Left forelimb (tissue), 1 donor: ENCODE results near the gene NR1H4.
"Not testable (repeated sequence)": the region's sequence is repeated elsewhere in the genome, so short reads cannot be mapped to it uniquely, and the experiment has no call there.

Experiments
- DNase-seq: peaks from one replicate; pipeline ENCODE4 v3.0.0-alpha.2; 2018; ENCODE audit warnings: low spot score

NR1H4 gene

DNA sequence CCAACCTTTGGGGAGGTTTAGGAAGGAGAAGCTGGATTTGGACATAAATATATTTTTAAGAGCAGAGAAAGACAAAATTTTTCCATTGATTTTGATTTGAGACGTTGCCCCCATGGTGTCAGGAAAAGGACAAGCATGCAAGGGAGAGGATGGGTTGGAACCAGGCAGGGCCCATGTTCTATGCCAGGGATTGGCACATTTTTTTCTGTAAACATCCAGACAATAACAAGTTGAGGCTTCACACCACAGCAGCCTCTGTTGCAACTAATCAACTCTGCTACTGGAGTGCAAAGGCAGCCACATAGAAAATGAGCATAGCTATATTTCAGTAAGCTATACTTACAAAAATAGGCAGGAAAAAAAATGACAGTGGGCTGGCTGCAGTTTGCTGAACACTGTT, 44.7 kb downstream of the NR1H4 start:
- no peak for DNase-seq

GRCh38 chr12:100520048-100520769, 46.5 kb downstream of the NR1H4 start:
- no peak for DNase-seq

GRCh38 chr12:100521958-100522357, 48.3 kb downstream of the NR1H4 start:
- no peak for DNase-seq

DNA sequence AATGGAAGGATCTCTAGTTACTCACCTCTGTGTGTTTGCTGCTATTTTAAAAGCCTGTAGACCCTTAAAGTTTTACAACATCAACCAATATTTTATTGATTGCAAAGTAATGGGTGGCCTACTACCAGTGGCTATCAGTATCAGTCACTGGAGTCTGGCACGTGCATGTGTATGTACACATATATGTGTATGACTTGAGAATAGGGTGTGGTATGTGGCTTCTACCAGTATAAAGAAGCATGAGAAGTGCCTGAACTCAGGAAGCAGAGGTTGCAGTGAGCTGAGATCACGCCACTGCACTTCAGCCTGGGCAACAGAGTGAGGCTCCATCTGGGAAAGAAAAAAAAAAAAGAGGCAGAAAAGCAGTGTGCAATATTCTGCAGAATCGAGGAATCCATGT, 54.4 kb downstream of the NR1H4 start:
- no peak for DNase-seq

GRCh38 chr12:100528471-100529127, 54.9 kb downstream of the NR1H4 start:
- no peak for DNase-seq

- no peak for DNase-seq
These were observed 56.2 kb downstream of the NR1H4 start for GRCh38 chr12:100529756-100530350.

- DNase-seq = no peak
These were observed 59.7 kb downstream of the NR1H4 start for GRCh38 chr12:100533376-100533775.

DNA sequence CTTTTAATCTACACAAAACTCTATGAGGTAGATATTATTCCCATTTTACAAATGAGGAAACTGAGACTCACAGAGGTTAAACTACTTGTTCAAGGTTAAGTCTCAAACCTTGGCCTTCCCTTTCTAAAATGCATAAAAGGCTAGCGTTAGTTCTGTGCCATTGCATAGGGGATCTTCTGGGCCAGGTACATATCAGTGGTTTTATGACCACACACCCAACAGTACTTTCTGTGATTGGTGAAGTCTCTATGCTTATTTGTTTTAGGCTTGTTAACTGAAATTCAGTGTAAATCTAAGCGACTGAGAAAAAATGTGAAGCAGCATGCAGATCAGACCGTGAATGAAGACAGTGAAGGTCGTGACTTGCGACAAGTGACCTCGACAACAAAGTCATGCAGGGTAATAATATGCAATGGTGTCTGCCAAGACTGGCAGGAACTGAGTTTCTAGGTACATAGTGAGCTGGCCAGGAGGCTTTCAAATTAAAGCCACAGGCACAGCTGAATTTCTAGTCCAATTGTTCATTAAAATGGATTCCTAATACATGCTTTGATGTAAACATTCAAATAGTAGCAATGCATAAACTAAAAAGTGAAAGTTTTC, 61.1 kb downstream of the NR1H4 start:
- no peak for DNase-seq

DNA sequence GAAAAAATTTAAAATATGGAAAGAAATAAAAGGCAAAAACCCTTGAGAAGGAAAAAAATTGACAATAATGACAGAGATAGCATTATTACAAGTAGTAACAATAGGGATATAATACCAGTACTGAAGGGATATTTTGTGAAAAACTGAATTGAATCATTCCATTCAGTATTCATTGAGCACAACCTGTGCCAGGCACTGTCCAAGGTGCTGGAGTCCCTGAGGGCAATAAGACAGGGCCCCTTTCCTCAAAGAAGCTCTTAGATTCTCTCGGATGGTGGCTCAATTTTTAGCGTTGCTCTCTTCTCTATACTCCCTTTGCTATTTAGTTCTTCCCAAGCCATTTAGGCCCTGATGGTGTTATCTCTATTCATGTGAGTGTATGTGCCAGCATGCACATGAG, 65.5 kb downstream of the NR1H4 start:
- no peak for DNase-seq

GRCh38 chr12:100544165-100544564, 70.5 kb downstream of the NR1H4 start:
- no peak for DNase-seq

DNA sequence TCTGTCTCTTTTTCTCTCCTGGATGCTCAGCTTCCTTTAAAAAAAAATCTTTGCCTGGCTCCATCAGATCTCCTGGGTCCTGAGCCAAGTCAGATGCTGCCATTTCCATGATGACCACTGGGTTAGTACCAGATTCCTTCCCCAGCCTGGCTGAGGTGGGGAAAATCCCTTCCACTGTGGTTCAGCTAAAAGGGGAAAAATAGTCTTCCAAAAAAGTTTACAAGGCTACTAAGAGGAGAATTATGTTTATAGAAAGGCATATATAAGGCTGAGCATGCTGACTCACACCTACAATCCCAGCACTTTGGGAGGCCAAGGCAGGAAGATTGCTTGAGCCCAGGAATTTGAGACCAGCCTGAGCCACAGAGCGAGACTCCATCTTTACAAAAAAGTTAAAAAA, 71.4 kb downstream of the NR1H4 start:
- DNase-seq = no peak

DNA sequence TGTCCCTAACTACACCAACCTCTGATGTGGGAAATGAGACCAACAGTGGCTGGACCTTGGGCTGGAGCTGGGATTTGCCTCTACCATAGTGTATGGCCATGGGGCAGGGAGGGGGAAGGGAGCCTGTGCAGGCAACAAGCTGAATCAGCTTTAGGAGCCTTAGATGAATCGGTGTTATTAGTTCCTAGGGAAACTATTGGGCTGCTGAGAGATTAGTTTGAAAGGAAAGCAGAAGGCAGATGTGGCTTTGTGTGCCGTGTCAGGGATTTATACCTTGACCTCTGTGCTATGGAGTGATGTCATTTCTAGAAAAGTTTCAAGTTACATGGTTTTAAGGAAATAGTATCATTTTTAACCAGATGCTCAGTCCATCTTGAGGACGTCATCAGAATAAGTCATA, 80.3 kb downstream of the NR1H4 start:
- DNase-seq = no peak

DNA sequence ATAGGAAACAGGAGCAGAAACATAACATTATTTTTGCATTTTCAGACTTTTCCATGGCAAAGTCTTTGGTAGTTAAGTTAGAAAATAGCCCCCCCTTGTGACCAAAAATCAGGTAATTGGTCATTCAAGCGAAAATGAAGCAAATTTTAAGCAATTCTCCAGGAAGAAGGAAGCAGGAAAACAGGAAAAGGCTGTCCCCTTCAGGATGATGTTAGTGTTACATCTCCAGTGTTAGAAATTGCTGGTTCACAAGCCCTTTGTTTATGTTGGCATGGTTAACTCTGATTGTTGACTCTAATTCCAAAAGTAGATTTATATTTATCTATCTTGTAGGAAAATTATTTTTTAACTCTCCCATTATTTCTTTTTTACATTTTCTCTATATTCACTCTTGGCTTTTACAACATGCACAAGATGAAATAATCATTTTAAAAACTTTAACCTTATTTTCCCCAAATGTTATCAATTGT, 81.0 kb downstream of the NR1H4 start:
- DNase-seq = no peak

GRCh38 chr12:100555722-100556121, 82.1 kb downstream of the NR1H4 start:
- DNase-seq = no peak

DNA sequence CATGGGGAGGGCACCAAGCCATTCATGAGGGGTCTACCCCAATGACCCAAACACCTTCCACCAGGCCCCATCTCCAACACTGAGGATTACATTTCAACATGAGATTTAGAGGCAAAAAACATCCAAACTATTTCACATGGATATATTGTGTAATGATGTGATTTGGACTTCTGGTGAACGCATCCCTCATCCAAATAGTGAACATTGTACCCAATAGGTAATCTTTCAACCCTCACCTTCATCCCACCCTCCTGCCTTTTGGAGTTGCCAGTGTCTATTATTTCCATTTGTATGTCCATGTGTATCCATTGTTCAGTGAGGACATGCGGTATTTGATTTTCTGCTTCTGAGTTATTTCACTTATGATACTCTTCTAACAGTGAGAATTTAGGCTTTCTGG, 83.7 kb downstream of the NR1H4 start:
- DNase-seq = no peak

DNA sequence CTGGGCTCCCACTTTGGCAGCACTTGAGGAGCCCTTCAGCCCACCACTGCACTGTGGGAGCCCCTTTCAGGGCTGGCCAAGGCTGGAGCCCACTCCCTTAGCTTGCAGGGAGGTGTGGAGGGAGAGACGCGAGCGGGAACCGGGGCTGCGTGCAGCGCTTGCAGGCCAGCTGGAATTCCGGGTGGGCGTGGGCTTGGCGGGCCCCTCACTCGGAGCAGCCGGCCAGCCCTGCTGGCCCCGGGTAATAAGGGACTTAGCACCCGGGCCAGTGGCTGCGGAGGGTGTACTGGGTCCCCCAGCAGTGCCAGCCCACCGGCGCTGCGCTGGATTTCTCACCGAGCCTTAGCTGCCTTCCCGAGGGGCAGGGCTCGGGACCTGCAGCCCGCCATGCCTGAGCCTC, 85.6 kb downstream of the NR1H4 start:
- DNase-seq = not testable (repeated sequence)

- DNase-seq = no peak
These were observed 90.4 kb downstream of the NR1H4 start for GRCh38 chr12:100564090-100564489.

- DNase-seq = no peak
These were observed 91.3 kb downstream of the NR1H4 start for GRCh38 chr12:100564905-100565467.

DNA sequence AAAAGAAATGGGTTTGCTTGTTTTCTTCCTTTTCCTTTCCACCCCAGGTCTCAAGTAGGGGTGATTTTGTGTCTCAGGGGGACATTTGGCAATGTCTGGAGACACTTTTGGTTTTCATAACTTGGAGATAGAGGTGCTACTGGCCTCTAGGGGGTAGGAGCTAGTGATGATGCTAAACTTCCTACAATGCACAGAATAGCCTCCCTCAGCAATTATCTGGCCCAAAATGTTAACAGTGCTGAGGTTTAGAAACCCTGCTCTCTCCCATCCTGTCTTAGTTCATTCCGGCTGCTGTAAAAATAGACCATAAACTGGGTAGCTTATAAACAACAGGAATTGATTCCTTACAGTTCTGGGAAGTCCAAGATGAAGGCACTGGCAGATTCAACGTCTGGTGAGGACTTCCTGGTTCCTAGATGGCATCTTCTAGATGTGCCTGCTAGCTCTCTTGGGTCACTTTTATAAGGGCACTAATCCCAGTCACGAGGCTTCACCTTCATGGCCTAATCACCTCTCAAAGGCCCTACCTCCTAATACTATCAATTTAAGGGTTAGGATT, 92.4 kb downstream of the NR1H4 start:
- DNase-seq = no peak

DNA sequence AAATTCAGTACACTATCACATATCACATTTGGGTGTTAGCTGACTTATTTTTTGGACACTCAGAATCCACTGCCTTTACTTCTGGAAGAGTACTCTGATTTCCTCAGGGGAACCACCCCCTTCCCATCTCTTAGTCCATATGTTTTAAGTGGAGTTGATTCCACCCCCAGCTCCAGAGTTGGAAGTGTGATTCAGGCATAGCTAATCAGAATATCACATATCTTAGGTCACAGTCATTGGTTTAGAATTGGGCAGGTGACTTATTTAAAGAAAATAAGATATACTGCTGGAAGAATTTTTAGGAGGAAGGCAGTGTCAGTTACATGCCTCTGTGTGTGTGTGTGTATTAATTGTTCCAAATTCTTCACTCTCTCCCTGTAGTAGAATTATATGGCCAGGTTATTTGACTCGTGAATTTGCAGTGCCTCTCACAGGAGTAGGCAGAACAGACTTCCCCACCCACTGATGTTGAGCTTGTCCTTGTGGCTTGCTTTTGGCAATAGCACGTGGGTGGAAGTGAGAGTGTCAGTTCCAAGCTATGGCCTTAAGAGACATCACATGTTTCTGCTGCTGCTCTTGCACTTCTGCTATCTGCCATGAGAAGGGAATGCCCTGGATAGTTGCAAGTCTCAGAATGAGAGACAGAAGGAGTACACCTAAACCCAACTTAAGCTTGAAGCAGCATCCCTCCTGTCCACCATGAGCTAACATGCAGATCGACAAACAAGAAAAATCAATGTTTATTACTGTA, 93.4 kb downstream of the NR1H4 start:
- DNase-seq = no peak

DNA sequence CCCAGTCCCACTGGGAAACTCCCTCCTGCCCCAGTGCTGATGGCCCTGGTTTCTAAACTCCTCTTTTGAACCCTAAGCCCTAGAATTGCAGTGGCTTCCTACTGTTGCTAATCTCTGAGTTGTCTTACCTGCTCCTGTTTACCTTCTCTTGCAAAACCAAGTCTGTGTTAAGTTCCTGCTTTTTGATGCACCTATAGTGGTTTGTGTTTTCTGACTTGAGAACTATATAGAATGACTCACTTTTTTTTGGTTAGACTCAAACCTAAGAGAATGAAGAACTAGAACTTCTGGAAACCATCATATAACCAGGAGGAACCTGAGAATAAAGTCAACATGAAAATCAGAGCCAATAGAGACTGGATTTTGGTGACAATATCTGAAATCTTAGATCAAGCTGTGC, 94.3 kb downstream of the NR1H4 start:
- no peak for DNase-seq

- DNase-seq = no peak
These were observed 98.5 kb downstream of the NR1H4 start for GRCh38 chr12:100572184-100572583.
